ENCODE data around the gene LGALS3BP. TPM values are rescaled to one million over a fixed set of nuclear protein-coding genes. Genes with fewer than 3 reads are reported as not detected.

Gene LGALS3BP
- total and polyA plus RNA-seq, 12 donors, result 196 to 852 (median 545) TPM

- DNase-seq (no peak), ATAC-seq (no peak)
- peaks cover 0 to 25% (median 0%) of the 10 kb centered on the region in 9 donors for H3K36me3 ChIP-seq
- H3K4me1 ChIP-seq, result peaks cover 7 to 46% (median 40%) of the 10 kb centered on the region in 9 donors
- no peaks in the 10 kb centered on the region for H3K9me3 ChIP-seq
- no peaks in the 10 kb centered on the region for H3K27me3 ChIP-seq
- H3K4me3 ChIP-seq, result no peak overlapping the region
- H3K27ac ChIP-seq, result no peak overlapping the region
- intact Hi-C loops (cut with DNase I), result no loop called here
- 79 to 82% methylated on average over 12 of the region's 12 CpGs for WGBS, 2 donors
- no peak for TF ChIP-seq CTCF (IDR thresholded peaks at IDR 0.05)
Measured at GRCh38 chr17:79005063-79005861, 25.5 kb upstream of the LGALS3BP start.

GRCh38 chr17:79003661-79004411, 24.1 kb upstream of the LGALS3BP start:
- no peak for DNase-seq
- Histone ChIP-seq H3K36me3 (peaks cover 0 to 39% (median 0%) of the 10 kb centered on the region in 9 donors), H3K9me3 (no peaks in the 10 kb centered on the region), H3K27ac (no peak overlapping the region), H3K4me3 (no peak overlapping the region), H3K27me3 (no peaks in the 10 kb centered on the region), H3K4me1 (peaks cover 7 to 44% (median 37%) of the 10 kb centered on the region in 9 donors)
- ATAC-seq, result no peak
- intact Hi-C loops (cut with DNase I), result no loop called here
- TF ChIP-seq CTCF (IDR thresholded peaks at IDR 0.05), result no peak
- 75 to 80% methylated on average over 3 of the region's 3 CpGs for WGBS, 2 donors

GRCh38 chr17:79002796-79003593, 23.3 kb upstream of the LGALS3BP start:
- peaks cover 8 to 44% (median 29%) of the 10 kb centered on the region in 9 donors for H3K4me1 ChIP-seq
- intact Hi-C loops (cut with DNase I), result no loop called here
- ATAC-seq (no peak), DNase-seq (no peak)
- no peak overlapping the region for H3K27ac ChIP-seq
- H3K9me3 ChIP-seq, result no peaks in the 10 kb centered on the region
- peaks cover 0 to 47% (median 0%) of the 10 kb centered on the region in 9 donors for H3K36me3 ChIP-seq
- TF ChIP-seq CTCF (IDR thresholded peaks at IDR 0.05), result no peak
- no peak overlapping the region for H3K4me3 ChIP-seq
- 70 to 74% methylated on average over 20 of the region's 20 CpGs for WGBS, 2 donors
- H3K27me3 ChIP-seq, result no peaks in the 10 kb centered on the region

- Histone ChIP-seq H3K27ac (no peak overlapping the region), H3K4me3 (no peak overlapping the region), H3K27me3 (no peaks in the 10 kb centered on the region), H3K4me1 (peaks cover 8 to 44% (median 25%) of the 10 kb centered on the region in 9 donors), H3K36me3 (peaks cover 0 to 48% (median 4%) of the 10 kb centered on the region in 9 donors), H3K9me3 (no peaks in the 10 kb centered on the region)
- intact Hi-C loops (cut with DNase I), result no loop called here
- DNase-seq (no peak), ATAC-seq (no peak)
- WGBS, 2 donors, result 89 to 92% methylated on average over 14 of the region's 14 CpGs
- no peak for TF ChIP-seq CTCF (IDR thresholded peaks at IDR 0.05)
Measured at GRCh38 chr17:79002291-79002690, 22.6 kb upstream of the LGALS3BP start.

Data from heart right ventricle (tissue), 16 donors.